Measurements from ENCODE around the gene BTBD2. TPM values are rescaled to one million over a fixed set of nuclear protein-coding genes. Genes with fewer than 3 reads are reported as not detected.

BTBD2 gene
- total and polyA plus RNA-seq, 2 of the 13 experiments (the other 11 are each of a cell fraction or from before 2014, with no cell fraction given) = 28.1 to 45.3 TPM

DNA sequence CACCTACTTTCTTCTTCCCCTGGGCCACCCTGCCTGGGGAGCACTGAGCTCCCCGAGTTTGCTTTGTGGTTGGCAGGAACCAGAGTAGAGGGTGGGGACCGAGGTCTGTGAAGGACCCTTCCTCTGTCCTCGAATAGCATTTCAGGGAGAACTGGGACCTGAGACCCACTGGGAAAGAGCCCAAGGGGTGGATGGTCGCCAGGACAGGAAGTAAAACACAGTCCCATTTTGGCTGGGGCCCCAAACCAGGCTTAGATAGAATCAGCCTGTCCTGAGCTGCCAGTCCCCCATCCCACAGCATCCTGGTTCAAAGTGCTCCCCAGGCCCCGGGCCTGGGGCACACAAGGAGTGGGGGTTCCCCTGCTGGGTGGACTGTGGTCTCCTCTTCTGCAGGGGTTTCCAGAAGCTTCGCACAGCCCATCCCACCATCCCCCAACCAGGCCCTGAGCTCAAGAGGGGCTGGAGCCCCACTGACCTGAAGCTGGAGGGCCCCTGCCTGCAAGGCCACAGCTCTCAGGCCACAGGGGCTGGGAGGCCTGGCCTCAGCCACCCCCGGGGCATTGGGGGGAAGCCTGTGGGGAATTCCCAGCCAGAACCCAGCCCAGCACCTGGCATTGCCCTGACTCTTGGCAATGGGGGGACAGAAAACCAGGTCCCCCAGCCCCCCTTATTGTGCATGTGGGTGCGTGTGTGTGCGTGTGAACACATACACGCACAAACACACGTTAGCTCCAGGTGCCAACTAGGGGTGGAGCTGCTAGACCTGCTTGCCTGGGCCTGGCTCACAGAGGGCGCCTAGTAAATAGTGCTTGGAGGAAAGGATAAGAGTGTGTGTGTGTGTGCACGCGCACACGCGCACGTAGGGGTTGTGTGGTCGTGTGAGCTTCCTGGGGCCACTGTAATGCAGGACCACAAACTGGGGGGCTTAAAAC lies 36.5 kb upstream of the BTBD2 start (continued):
- TF ChIP-seq, protein P1, sequence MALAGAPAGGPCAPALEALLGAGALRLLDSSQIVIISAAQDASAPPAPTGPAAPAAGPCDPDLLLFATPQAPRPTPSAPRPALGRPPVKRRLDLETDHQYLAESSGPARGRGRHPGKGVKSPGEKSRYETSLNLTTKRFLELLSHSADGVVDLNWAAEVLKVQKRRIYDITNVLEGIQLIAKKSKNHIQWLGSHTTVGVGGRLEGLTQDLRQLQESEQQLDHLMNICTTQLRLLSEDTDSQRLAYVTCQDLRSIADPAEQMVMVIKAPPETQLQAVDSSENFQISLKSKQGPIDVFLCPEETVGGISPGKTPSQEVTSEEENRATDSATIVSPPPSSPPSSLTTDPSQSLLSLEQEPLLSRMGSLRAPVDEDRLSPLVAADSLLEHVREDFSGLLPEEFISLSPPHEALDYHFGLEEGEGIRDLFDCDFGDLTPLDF (CRISPR knock-in tag; IDR thresholded peaks at IDR 0.05) = no peak
- TF ChIP-seq KAT2B (IDR thresholded peaks at IDR 0.05; ENCODE audit: borderline replicate concordance, low read depth, low read length) = no peak
- no peak for TF ChIP-seq TBL1XR1 (IDR thresholded peaks at IDR 0.05; ENCODE audit: borderline replicate concordance, low read length, partially characterized antibody)
- TF ChIP-seq, protein P2, sequence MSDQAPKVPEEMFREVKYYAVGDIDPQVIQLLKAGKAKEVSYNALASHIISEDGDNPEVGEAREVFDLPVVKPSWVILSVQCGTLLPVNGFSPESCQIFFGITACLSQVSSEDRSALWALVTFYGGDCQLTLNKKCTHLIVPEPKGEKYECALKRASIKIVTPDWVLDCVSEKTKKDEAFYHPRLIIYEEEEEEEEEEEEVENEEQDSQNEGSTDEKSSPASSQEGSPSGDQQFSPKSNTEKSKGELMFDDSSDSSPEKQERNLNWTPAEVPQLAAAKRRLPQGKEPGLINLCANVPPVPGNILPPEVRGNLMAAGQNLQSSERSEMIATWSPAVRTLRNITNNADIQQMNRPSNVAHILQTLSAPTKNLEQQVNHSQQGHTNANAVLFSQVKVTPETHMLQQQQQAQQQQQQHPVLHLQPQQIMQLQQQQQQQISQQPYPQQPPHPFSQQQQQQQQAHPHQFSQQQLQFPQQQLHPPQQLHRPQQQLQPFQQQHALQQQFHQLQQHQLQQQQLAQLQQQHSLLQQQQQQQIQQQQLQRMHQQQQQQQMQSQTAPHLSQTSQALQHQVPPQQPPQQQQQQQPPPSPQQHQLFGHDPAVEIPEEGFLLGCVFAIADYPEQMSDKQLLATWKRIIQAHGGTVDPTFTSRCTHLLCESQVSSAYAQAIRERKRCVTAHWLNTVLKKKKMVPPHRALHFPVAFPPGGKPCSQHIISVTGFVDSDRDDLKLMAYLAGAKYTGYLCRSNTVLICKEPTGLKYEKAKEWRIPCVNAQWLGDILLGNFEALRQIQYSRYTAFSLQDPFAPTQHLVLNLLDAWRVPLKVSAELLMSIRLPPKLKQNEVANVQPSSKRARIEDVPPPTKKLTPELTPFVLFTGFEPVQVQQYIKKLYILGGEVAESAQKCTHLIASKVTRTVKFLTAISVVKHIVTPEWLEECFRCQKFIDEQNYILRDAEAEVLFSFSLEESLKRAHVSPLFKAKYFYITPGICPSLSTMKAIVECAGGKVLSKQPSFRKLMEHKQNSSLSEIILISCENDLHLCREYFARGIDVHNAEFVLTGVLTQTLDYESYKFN (CRISPR knock-in tag; conservative IDR thresholded peaks at IDR 0.05) = peak; percentile 47
- no peak for TF ChIP-seq GLI4 (CRISPR knock-in tag; IDR thresholded peaks at IDR 0.05; ENCODE audit: borderline replicate concordance)
- TF ChIP-seq NONO (IDR thresholded peaks at IDR 0.05) = no peak
- 0 out of 2 replicates have a peak, but pooled peaks have one; percentile 31 for TF ChIP-seq NONO (CRISPR knock-in tag; conservative IDR thresholded peaks at IDR 0.05)
- TF ChIP-seq, protein P3, sequence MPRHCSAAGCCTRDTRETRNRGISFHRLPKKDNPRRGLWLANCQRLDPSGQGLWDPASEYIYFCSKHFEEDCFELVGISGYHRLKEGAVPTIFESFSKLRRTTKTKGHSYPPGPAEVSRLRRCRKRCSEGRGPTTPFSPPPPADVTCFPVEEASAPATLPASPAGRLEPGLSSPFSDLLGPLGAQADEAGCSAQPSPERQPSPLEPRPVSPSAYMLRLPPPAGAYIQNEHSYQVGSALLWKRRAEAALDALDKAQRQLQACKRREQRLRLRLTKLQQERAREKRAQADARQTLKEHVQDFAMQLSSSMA (CRISPR knock-in tag; IDR thresholded peaks at IDR 0.05) = no peak
- no peak for TF ChIP-seq ZFP1 (CRISPR knock-in tag; IDR thresholded peaks at IDR 0.05)
- no peak for TF ChIP-seq KLF15 (CRISPR knock-in tag; IDR thresholded peaks at IDR 0.05; ENCODE audit: borderline replicate concordance)
- TF ChIP-seq, protein P4, sequence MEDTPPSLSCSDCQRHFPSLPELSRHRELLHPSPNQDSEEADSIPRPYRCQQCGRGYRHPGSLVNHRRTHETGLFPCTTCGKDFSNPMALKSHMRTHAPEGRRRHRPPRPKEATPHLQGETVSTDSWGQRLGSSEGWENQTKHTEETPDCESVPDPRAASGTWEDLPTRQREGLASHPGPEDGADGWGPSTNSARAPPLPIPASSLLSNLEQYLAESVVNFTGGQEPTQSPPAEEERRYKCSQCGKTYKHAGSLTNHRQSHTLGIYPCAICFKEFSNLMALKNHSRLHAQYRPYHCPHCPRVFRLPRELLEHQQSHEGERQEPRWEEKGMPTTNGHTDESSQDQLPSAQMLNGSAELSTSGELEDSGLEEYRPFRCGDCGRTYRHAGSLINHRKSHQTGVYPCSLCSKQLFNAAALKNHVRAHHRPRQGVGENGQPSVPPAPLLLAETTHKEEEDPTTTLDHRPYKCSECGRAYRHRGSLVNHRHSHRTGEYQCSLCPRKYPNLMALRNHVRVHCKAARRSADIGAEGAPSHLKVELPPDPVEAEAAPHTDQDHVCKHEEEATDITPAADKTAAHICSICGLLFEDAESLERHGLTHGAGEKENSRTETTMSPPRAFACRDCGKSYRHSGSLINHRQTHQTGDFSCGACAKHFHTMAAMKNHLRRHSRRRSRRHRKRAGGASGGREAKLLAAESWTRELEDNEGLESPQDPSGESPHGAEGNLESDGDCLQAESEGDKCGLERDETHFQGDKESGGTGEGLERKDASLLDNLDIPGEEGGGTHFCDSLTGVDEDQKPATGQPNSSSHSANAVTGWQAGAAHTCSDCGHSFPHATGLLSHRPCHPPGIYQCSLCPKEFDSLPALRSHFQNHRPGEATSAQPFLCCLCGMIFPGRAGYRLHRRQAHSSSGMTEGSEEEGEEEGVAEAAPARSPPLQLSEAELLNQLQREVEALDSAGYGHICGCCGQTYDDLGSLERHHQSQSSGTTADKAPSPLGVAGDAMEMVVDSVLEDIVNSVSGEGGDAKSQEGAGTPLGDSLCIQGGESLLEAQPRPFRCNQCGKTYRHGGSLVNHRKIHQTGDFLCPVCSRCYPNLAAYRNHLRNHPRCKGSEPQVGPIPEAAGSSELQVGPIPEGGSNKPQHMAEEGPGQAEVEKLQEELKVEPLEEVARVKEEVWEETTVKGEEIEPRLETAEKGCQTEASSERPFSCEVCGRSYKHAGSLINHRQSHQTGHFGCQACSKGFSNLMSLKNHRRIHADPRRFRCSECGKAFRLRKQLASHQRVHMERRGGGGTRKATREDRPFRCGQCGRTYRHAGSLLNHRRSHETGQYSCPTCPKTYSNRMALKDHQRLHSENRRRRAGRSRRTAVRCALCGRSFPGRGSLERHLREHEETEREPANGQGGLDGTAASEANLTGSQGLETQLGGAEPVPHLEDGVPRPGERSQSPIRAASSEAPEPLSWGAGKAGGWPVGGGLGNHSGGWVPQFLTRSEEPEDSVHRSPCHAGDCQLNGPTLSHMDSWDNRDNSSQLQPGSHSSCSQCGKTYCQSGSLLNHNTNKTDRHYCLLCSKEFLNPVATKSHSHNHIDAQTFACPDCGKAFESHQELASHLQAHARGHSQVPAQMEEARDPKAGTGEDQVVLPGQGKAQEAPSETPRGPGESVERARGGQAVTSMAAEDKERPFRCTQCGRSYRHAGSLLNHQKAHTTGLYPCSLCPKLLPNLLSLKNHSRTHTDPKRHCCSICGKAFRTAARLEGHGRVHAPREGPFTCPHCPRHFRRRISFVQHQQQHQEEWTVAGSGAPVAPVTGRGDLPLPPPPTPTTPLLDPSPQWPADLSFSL (CRISPR knock-in tag; IDR thresholded peaks at IDR 0.05) = peak; percentile 86; the same call in 1 of the 2 replicates
- TF ChIP-seq NFE2L1 (CRISPR knock-in tag; IDR thresholded peaks at IDR 0.05; ENCODE audit: borderline replicate concordance) = peak; percentile 75; the same call in 1 of the 2 replicates
- no peak for TF ChIP-seq SETDB1 (CRISPR knock-in tag; IDR thresholded peaks at IDR 0.05; ENCODE audit: borderline replicate concordance)
- TF ChIP-seq ZBTB42 (CRISPR knock-in tag; IDR thresholded peaks at IDR 0.05) = peak; percentile 64
- TF ChIP-seq NFE2L2 (IDR thresholded peaks at IDR 0.05; ENCODE audit: low read length) = no peak
- TF ChIP-seq ZNF724P (CRISPR knock-in tag; IDR thresholded peaks at IDR 0.05; ENCODE audit: borderline replicate concordance) = no peak

All from HepG2 (cell line).